Measurements from ENCODE around the gene PHACTR3. TPM values are rescaled to one million over a fixed set of nuclear protein-coding genes. Genes with fewer than 3 reads are reported as not detected.

Gene PHACTR3
- total and polyA plus RNA-seq, 2 of the 8 experiments (the other 6 are each of a cell fraction or from before 2014, with no cell fraction given): 0.05 to 0.13 TPM

- TF ChIP-seq ATF3 (IDR thresholded peaks at IDR 0.05; ENCODE audit: insufficient read depth, low read depth, low read length) (no peak), POU5F1 (IDR thresholded peaks at IDR 0.05; ENCODE audit: low read depth, low read length) (no peak), HDAC2 (IDR thresholded peaks at IDR 0.05; ENCODE audit: borderline replicate concordance in 1 of 2, low read depth in 2 of 2, low read length in 2 of 2) (no peak)
Observed at GRCh38 chr20:59784365-59784764, 180.0 kb downstream of the PHACTR3 start (continued).
